HepG2 (cell line): ENCODE data around the gene TRPC1. TPM values are rescaled to one million over a fixed set of nuclear protein-coding genes. Genes with fewer than 3 reads are reported as not detected.

Source experiments
- ARHGAP35 ChIP-seq: sonication (generic); formaldehyde crosslinking; IDR thresholded peaks from 2 replicates; pipeline ENCODE4 v1.9.0; 2022; ENCODE audit warnings: mild to moderate bottlenecking, inconsistent platforms, moderate library complexity, missing genetic modification reagents, borderline replicate concordance
- CBFB ChIP-seq: sonication (generic); formaldehyde crosslinking; IDR thresholded peaks from 2 replicates; pipeline ENCODE4 v1.4.0; 2020; ENCODE audit warnings: missing genetic modification reagents
- DZIP1 ChIP-seq: sonication (generic); formaldehyde crosslinking; IDR thresholded peaks from 2 replicates; pipeline ENCODE4 v1.5.0; 2020; ENCODE audit warnings: mild to moderate bottlenecking, missing genetic modification reagents
- FOXP1 ChIP-seq, 2 experiments: fragments of 450-650 bp in 1 of 2; IDR thresholded peaks; 2 replicates each; pipeline ENCODE4 v1.6.1; 2017 to 2018; ENCODE audit warnings: antibody characterized with exemption in 1 of 2
- IKZF4 ChIP-seq: sonication (generic); formaldehyde crosslinking; IDR thresholded peaks from 2 replicates; pipeline ENCODE4 v1.5.1; 2020; ENCODE audit warnings: borderline replicate concordance, mild to moderate bottlenecking, low read depth, missing genetic modification reagents; ENCODE audit errors: not compliant biosample characterization
- IRF1 ChIP-seq: sonication (generic); formaldehyde crosslinking; IDR thresholded peaks from 2 replicates; pipeline ENCODE4 v1.4.0; 2020; ENCODE audit warnings: low read depth, mild to moderate bottlenecking, missing genetic modification reagents
- JUNB ChIP-seq: sonication (generic); formaldehyde crosslinking; IDR thresholded peaks from 2 replicates; pipeline ENCODE4 v1.8.0; 2022; ENCODE audit warnings: missing genetic modification reagents, mild to moderate bottlenecking, borderline replicate concordance
- KDM1A ChIP-seq: IDR thresholded peaks from 2 replicates; pipeline ENCODE4 v1.6.1; 2016; ENCODE audit warnings: missing compliant biosample characterization
- KLF12 ChIP-seq: sonication (generic); formaldehyde crosslinking; IDR thresholded peaks from 2 replicates; pipeline ENCODE4 v1.4.0; 2020; ENCODE audit warnings: missing genetic modification reagents, borderline replicate concordance
- NR2F6 ChIP-seq, 2 experiments: IDR thresholded peaks; 2 replicates each; pipeline ENCODE4 v1.6.1; 2016; ENCODE audit warnings: antibody characterized with exemption in 1 of 2, mild to moderate bottlenecking in 1 of 2
- PHF8 ChIP-seq: sonication (generic); formaldehyde crosslinking; IDR thresholded peaks from 2 replicates; pipeline ENCODE4 v1.5.0; 2020; ENCODE audit warnings: missing genetic modification reagents
- PRPF4 ChIP-seq: fragments of 200-400 bp; formaldehyde crosslinking; IDR thresholded peaks from 2 replicates; pipeline ENCODE4 v1.6.1; 2016; ENCODE audit warnings: low read length, low read depth; ENCODE audit not compliant: poor library complexity, severe bottlenecking
- RBM22 ChIP-seq: fragments of 200-400 bp; formaldehyde crosslinking; optimal IDR thresholded peaks from 2 replicates; pipeline ENCODE3; 2017; ENCODE audit warnings: mild to moderate bottlenecking, low read length, moderate library complexity
- SKI ChIP-seq: fragments of 450-650 bp; IDR thresholded peaks from one replicate; pipeline ENCODE4 v1.6.1; 2018; ENCODE audit warnings: mild to moderate bottlenecking; ENCODE audit not compliant: partially characterized antibody
- SMC3 ChIP-seq: IDR thresholded peaks from 2 replicates; pipeline ENCODE4 v1.6.1; 2011; ENCODE audit warnings: low read length, improper control_type of control experiment
- SRSF1 ChIP-seq: fragments of 200-400 bp; formaldehyde crosslinking; optimal IDR thresholded peaks from 2 replicates; pipeline ENCODE3; 2017; ENCODE audit warnings: mild to moderate bottlenecking, low read depth, low read length, moderate library complexity
- SUZ12 ChIP-seq: fragments of 150-350 bp; IDR thresholded peaks from 2 replicates; pipeline ENCODE4 v1.6.1; 2014; ENCODE audit warnings: low read depth, low read length
- THYN1 ChIP-seq: sonication (generic); formaldehyde crosslinking; IDR thresholded peaks from 2 replicates; pipeline ENCODE4 v1.8.1; 2023; ENCODE audit warnings: low read depth, mild to moderate bottlenecking, moderate library complexity, missing genetic modification reagents, borderline replicate concordance
- ZFYVE20 ChIP-seq: sonication (generic); formaldehyde crosslinking; IDR thresholded peaks from 2 replicates; pipeline ENCODE4 v1.8.0; 2023; ENCODE audit warnings: low read depth, mild to moderate bottlenecking, moderate library complexity, missing genetic modification reagents, borderline replicate concordance
- ZNF280B ChIP-seq: sonication (generic); formaldehyde crosslinking; IDR thresholded peaks from 2 replicates; pipeline ENCODE4 v1.5.0; 2020; ENCODE audit warnings: missing genetic modification reagents, mild to moderate bottlenecking, borderline replicate concordance
- ZNF282 ChIP-seq: fragments of 450-650 bp; IDR thresholded peaks from 2 replicates; pipeline ENCODE4 v1.6.1; 2018; ENCODE audit not compliant: partially characterized antibody
- ZNF354B ChIP-seq: sonication (generic); formaldehyde crosslinking; IDR thresholded peaks from 2 replicates; pipeline ENCODE4 v1.8.0; 2022; ENCODE audit warnings: mild to moderate bottlenecking, missing genetic modification reagents
- ZNF382 ChIP-seq: sonication (generic); formaldehyde crosslinking; IDR thresholded peaks from 2 replicates; pipeline ENCODE4 v1.5.0; 2020; ENCODE audit warnings: missing genetic modification reagents, mild to moderate bottlenecking, borderline replicate concordance
- ZNF674 ChIP-seq: sonication (generic); formaldehyde crosslinking; IDR thresholded peaks from 2 replicates; pipeline ENCODE4 v1.5.0; 2020; ENCODE audit warnings: low read depth, mild to moderate bottlenecking, missing genetic modification reagents
- ZNF749 ChIP-seq: sonication (generic); formaldehyde crosslinking; IDR thresholded peaks from 2 replicates; pipeline ENCODE4 v1.8.0; 2022; ENCODE audit warnings: mild to moderate bottlenecking, missing genetic modification reagents, moderate library complexity, borderline replicate concordance
- ZNF883 ChIP-seq: sonication (generic); formaldehyde crosslinking; IDR thresholded peaks from 2 replicates; pipeline ENCODE4 v1.5.1; 2020; ENCODE audit warnings: mild to moderate bottlenecking, missing genetic modification reagents; ENCODE audit errors: not compliant biosample characterization
- polyA plus RNA-seq, 8 experiments: library from polyadenylated mRNA; depleted of rRNA in 3 of 8; stranded (reverse) in 7 of 8; unstranded in 1 of 8; fragments of >200 nt; fragmentation: Illumina TruSeq in 4 of 8; extraction: Trizol in 4 of 8; gene quantifications; 2 replicates each; pipeline versions ENCODE4 v1.2.1 to v1.2.3, GENCODE V29; 2011 to 2016; ENCODE audit warnings: low read depth in 4 of 8, missing spikeins in 1 of 8, mixed read lengths in 1 of 8; ENCODE audit not compliant: insufficient read depth in 1 of 8
- total RNA-seq, 5 experiments: library from RNA; depleted of rRNA; stranded (reverse); fragments of >200 nt; fragmentation: Illumina TruSeq; extraction: Trizol; gene quantifications; 2 replicates each; pipeline ENCODE4 v1.2.3, GENCODE V29; 2016; ENCODE audit warnings: low read depth in 1 of 5

Gene TRPC1
- total and polyA plus RNA-seq, 2 of the 13 experiments (the other 11 are each of a cell fraction or from before 2014, with no cell fraction given) = 10.8 to 13.1 TPM

- TF ChIP-seq ARHGAP35 = no peak
- TF ChIP-seq SRSF1 = no peak
- TF ChIP-seq IKZF4 (CRISPR knock-in tag) = no peak
- no peak for TF ChIP-seq ZNF282
- TF ChIP-seq ZNF749 (CRISPR knock-in tag) = no peak
- no peak for TF ChIP-seq PRPF4
- TF ChIP-seq THYN1 (CRISPR knock-in tag) = no peak
- no peak for TF ChIP-seq ZNF382
- peak; percentile 15 for TF ChIP-seq SKI
- TF ChIP-seq ZNF354B (CRISPR knock-in tag) = no peak
- no peak for TF ChIP-seq RBM22
- TF ChIP-seq KLF12 (CRISPR knock-in tag) = no peak
- no peak for TF ChIP-seq SMC3
- no peak for TF ChIP-seq ZNF674 (CRISPR knock-in tag)
- 0 out of 2 replicates have a peak, but pooled peaks have one; percentile 29 for TF ChIP-seq ZNF280B
- no peak for TF ChIP-seq SUZ12
- peak; percentile 81 for TF ChIP-seq PHF8 (CRISPR knock-in tag)
- peak; percentile 33; the same call in 1 of the 2 replicates for TF ChIP-seq JUNB (CRISPR knock-in tag)
- no peak for TF ChIP-seq DZIP1 (CRISPR knock-in tag)
- TF ChIP-seq NR2F6 (IDR thresholded peaks at IDR 0.05) = no peak
- no peak for TF ChIP-seq NR2F6 (CRISPR knock-in tag; IDR thresholded peaks at IDR 0.05)
- no peak for TF ChIP-seq FOXP1 (IDR thresholded peaks at IDR 0.05)
- TF ChIP-seq FOXP1 (CRISPR knock-in tag; IDR thresholded peaks at IDR 0.05) = no peak
- no peak for TF ChIP-seq ZFYVE20 (CRISPR knock-in tag)
- peak; percentile 34 for TF ChIP-seq ZNF883
- no peak; the same call in 1 of the 2 replicates for TF ChIP-seq CBFB
- TF ChIP-seq IRF1 (CRISPR knock-in tag) = no peak
- no peak for TF ChIP-seq KDM1A (CRISPR knock-in tag)
Observed at GRCh38 chr3:142724682-142725356, 985 bp downstream of the TRPC1 start (continued).
